Measurements from ENCODE around the gene MYL12A.

DNA sequence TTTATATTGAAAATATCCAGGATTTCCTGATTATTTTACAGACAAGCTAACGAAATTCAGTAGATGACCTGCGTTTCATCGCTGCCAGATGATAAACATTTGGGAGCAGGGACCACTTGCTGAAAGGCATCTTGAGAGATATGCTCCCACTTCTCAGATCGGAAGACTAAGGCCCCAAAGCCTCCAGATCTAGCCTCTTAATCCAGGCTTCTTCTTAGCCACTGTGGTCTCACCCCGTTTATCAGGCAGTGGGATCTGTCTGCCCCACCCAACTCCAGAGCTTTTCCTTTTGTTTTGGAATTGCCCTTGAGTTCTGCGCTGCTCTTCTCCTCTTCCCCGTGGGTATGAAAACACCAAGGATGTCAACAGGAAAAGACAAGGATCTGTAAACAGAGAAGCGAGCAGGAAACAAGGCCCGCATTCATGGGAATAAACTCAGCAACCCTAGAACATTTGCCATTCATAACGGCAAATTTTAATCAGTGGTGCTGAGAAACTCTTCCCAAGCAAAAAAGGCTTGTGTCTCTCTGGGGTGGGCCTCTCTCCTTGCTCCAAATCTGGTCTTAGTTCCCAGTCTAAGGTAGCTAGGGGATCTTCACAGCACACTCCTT lies 35.8 kb downstream of the MYL12A start:
- TF ChIP-seq SRF (IDR thresholded peaks at IDR 0.05; ENCODE audit: low read depth) (no peak), ZNF274 (IDR thresholded peaks at IDR 0.05; ENCODE audit: low read depth, low read length) (no peak), MAX (IDR thresholded peaks at IDR 0.05) (no peak), JUND (IDR thresholded peaks at IDR 0.05) (no peak), FOSL1 (IDR thresholded peaks at IDR 0.05; ENCODE audit: low read depth) (no peak), TCF7L2 (IDR thresholded peaks at IDR 0.05; ENCODE audit: borderline replicate concordance, extremely low read depth, insufficient read depth, insufficient read length) (no peak)
- TF ChIP-seq, protein P1, sequence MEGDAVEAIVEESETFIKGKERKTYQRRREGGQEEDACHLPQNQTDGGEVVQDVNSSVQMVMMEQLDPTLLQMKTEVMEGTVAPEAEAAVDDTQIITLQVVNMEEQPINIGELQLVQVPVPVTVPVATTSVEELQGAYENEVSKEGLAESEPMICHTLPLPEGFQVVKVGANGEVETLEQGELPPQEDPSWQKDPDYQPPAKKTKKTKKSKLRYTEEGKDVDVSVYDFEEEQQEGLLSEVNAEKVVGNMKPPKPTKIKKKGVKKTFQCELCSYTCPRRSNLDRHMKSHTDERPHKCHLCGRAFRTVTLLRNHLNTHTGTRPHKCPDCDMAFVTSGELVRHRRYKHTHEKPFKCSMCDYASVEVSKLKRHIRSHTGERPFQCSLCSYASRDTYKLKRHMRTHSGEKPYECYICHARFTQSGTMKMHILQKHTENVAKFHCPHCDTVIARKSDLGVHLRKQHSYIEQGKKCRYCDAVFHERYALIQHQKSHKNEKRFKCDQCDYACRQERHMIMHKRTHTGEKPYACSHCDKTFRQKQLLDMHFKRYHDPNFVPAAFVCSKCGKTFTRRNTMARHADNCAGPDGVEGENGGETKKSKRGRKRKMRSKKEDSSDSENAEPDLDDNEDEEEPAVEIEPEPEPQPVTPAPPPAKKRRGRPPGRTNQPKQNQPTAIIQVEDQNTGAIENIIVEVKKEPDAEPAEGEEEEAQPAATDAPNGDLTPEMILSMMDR (IDR thresholded peaks at IDR 0.05 in 2 of 3, conservative IDR thresholded peaks at IDR 0.05 in 1 of 3; ENCODE audit: borderline replicate concordance in 1 of 3, insufficient read depth in 1 of 3, low read depth in 2 of 3, low read length in 2 of 3): no peak

Measured in HCT116 (cell line).